OCI-M2 (cell line): ENCODE data around the gene RPA3.

Experiments
- DNase-seq: peaks from one replicate; lab custom pipeline; 2025; ENCODE audit not compliant: unreplicated experiment; lab: John Stamatoyannopoulos, UW

Gene RPA3

GRCh38 chr7:7732621-7733281 lies 14.3 kb upstream of the RPA3 start:
- DNase-seq = no peak

GRCh38 chr7:7731732-7732131 lies 13.3 kb upstream of the RPA3 start:
- no peak for DNase-seq

DNA sequence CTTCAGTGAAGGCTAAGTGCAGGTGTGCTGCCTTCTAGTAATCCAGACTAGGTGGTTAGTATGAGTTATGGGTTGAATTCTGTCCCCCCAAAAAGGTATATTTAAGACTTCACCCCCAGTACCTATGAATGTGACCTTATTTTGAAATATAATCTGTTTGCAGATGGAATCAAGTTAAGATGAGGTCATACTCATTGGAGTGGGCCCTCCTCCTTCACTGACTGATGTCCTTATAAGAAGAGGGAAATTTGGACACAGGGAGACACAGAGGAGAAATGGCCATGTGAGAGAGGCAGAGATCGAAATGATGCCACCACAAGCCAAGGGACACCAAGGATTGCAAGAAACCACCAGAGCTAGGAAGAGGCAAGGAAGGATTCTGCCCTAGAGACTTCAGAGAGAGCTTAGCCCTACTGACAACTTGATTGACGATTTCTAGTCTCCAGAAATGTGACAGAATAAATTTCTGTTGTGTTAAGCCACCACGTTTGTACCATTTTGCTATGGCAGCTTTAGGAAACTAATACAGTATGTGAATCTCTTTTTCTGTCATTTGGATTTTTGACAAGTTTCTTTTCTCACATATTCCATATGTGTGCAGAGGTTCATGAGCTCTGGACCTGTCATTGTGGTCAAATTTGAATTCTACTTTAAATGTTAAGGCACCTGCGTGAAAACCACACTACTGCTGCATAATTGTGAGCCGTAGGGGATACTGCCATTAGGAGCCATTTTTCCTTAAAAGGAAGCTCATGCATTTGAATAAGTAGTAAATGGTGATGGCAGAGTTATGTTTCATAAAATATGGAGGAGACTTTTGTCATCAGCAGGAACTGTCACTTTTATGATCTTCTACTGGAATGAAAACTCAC lies 2.6 kb upstream of the RPA3 start:
- no peak for DNase-seq

DNA sequence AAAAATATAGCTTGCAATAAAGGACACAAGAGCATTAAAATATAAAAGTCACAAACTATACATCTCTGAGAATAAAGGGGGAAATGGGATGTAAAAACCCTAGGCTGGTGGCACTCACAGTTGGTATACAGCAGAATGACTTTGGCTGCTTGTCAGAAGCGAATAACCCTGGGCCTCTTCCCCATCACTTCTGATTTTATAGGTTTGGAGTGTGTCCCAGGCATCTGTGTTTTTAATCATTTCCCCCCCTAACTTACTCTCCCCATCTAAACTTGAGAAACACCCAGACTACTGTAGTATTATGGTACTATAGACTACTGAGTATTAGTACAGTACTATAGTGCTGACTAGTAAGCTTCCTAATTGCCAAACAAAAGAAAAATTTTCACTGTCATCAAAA lies 1.8 kb upstream of the RPA3 start:
- no peak for DNase-seq

DNA sequence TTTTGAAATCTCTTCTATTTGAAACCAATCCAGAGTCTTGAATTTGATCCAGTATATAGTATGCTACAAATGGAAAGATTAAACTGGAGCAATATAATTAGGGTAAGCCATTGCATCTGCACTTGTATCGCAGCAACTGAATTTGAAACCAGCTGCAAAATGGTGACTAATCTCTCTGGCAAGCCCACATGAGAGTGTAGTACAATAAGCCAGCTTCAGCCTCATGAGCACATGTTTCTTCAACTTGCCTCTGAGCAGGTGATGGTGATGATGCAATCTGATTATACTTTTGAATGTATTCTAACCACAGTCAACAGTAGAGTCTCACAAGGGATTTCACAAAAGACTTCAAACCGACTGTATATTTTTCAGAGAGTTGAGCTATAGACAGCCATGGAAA lies 829 bp upstream of the RPA3 start:
- DNase-seq = no peak

- no peak for DNase-seq
Measured at GRCh38 chr7:7713730-7714129, 4.7 kb downstream of the RPA3 start.

GRCh38 chr7:7710469-7710868 lies 7.9 kb downstream of the RPA3 start:
- DNase-seq = no peak

- DNase-seq = no peak
Measured at GRCh38 chr7:7709291-7709690, 9.1 kb downstream of the RPA3 start.

DNA sequence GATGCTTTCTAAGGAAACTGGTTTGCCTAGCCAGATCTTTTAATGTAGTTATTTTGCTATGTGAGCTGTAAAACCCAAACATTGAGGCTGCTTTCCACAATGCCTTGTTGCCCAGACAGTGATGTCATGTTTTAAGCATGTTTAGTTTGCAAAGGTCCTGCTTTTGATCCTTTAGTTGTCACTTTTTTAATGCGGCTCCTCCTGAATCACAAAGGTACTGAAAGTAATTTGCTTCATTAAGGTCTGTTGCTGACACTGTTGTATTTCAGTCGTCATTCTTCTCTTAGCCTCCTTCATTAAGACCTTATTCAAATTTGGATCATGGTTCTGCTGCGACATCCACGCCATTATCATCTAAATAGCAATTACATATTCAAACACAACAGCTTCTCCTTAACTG lies 10.6 kb downstream of the RPA3 start:
- no peak for DNase-seq

DNA sequence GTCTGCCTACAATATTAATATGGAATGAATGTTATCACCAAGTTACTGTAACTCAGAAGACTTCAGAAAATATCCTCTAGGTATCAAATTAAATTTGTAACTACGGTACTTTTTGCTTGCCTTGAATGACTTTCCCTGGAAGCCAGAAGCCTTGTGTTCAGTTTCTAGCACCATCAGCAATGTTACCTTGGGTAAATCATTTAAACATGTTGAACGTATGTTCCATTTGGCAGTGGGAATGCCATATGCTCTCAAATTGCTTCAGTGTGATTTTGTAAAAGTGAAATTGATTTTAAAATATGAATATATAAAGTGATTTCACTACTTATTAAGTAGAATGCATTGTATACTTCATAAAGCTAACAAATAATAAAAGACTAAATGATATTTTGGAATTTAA lies 11.2 kb downstream of the RPA3 start:
- no peak for DNase-seq

- no peak for DNase-seq
Measured at GRCh38 chr7:7706556-7707172, 11.7 kb downstream of the RPA3 start.

DNA sequence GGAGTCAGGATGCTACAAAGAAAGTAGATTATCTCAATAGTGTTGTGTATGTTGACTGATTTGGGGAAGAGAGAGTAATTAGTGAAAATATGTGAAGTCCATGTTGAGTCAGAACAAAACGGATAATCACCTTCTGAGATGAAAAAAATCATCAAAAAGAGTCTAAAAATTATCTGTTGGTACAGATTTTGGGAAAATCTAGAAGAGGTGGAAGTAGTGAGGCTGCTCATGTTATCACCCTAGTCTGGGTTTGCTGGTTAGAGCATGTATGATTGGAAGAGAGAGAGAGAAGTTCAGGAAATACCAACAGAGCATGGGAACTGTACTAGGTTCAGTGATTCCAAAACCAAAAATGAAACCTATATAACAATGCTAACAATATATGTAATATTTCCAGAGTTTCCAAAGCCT lies 12.3 kb downstream of the RPA3 start:
- no peak for DNase-seq

DNA sequence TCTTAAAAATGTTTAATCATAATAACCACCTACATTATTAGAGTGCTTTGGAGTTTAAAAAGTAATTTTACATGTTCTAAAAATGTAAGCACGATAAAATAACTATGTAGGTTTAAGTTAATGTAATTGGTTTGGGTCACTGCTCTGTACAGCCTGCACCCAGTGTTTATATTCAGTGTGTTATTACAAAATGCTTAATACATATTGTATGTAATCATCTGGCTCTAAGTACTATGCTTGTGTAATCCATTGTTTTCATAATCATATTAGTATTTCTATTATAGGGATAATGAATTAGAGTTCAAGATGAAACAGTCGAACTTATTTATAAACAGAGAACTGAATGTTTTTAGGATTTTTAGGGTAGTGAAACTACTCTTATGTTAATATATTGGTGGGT lies 13.1 kb downstream of the RPA3 start:
- no peak for DNase-seq

GRCh38 chr7:7704867-7705266 lies 13.5 kb downstream of the RPA3 start:
- DNase-seq = no peak

- DNase-seq = no peak
Measured at GRCh38 chr7:7703427-7703826, 15.0 kb downstream of the RPA3 start.

DNA sequence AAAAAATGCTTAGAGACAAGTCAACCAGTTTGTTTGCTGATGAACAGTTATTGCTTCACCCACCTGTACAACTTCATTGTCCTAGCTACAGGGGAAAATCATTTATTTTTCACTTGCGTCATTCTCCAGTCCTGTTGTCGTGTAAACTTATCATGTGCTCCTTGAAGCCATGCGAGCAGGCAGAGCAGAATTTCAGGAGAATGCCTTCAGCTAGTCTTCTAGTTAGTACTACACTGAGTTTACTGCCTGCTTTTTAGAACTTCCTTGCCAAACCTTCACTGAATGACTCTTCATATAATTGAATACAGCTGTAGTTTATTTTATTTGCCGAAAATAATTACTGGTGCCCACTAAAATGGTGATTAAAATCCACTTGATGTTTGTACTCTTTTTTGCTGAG lies 15.6 kb downstream of the RPA3 start:
- DNase-seq = no peak

DNA sequence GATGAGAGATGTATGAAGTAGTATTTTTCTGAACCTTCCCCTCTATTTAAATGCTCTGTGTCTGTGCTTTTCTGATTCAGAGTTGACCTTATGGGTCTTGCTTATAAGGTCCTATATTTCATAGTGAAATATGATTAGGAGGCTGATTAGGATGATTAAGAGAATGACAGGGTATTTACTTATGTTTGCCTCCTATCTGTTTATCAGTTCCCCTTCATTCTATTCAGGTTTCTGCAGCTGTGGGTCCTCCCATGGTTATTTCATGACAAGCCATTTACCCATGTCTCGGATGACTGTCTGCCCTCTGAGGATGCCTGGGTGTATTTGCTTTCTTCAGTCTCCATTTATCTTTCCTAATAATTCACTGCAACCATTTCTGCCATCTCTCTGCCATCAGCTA lies 16.9 kb downstream of the RPA3 start:
- DNase-seq = no peak

- DNase-seq = no peak
Measured at GRCh38 chr7:7699970-7700369, 18.4 kb downstream of the RPA3 start.

- no peak for DNase-seq
Measured at GRCh38 chr7:7699380-7699779, 19.0 kb downstream of the RPA3 start.

- no peak for DNase-seq
Measured at GRCh38 chr7:7698930-7699329, 19.5 kb downstream of the RPA3 start.

DNA sequence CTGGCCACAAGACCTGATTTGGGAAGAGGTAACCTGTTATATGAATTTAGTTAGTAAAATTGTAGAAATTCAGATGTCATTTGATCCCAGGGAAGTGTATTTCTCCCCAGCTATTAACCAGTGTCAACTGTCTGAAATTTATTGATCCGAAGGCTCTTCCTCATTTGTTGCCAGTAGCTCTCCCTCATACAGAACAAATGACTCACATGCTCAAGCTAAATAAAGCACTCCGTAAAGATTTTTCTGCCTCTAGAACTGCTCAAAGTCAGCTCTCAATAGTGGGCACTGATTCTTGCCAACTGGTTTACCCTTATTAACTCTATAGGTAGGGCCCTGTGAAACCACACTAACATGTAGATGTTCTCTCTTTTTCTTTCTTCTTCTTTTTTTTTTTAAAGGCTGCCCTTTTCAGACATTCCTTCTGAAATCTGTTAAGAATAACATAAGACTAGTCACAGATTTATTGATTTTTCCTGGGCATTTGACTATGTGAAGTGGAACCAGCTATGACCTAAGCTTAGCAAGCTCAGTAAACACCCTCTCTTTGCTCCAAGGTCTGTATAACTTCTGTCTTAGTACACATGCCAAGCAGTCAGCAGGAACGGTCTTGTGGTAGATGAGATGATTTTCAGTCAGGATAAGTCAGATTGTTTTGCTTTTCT lies 21.8 kb downstream of the RPA3 start:
- DNase-seq = no peak
